Measurements from ENCODE around the gene SLC6A8.

GRCh38 chrX:153725039-153725831 is 37.5 kb downstream of the SLC6A8 start:
- TF ChIP-seq CTCF (conservative IDR thresholded peaks at IDR 0.05; ENCODE audit: low read depth, low read length): no peak
- no peak for TF ChIP-seq POLR2A (IDR thresholded peaks at IDR 0.05; ENCODE audit: low read depth, low read length)
- no peak for TF ChIP-seq RCOR1 (IDR thresholded peaks at IDR 0.05; ENCODE audit: insufficient replicate concordance, low read length)
- TF ChIP-seq SMC3 (IDR thresholded peaks at IDR 0.05; ENCODE audit: low read depth, low read length): no peak
- TF ChIP-seq ELK1 (IDR thresholded peaks at IDR 0.05; ENCODE audit: borderline replicate concordance, low read depth, low read length): no peak
- TF ChIP-seq RAD21 (IDR thresholded peaks at IDR 0.05; ENCODE audit: low read length): no peak
- TF ChIP-seq MXI1 (IDR thresholded peaks at IDR 0.05; ENCODE audit: borderline replicate concordance, low read depth, low read length): no peak
- TF ChIP-seq USF2 (IDR thresholded peaks at IDR 0.05; ENCODE audit: low read depth, low read length): no peak
- no peak for TF ChIP-seq RFX5 (IDR thresholded peaks at IDR 0.05; ENCODE audit: low read depth, low read length)
- TF ChIP-seq CEBPB (IDR thresholded peaks at IDR 0.05; ENCODE audit: low read depth, low read length): no peak
- TF ChIP-seq MAFK (IDR thresholded peaks at IDR 0.05; ENCODE audit: low read depth, low read length): no peak
- no peak for TF ChIP-seq MAZ (IDR thresholded peaks at IDR 0.05; ENCODE audit: borderline replicate concordance, low read depth, low read length)
- TF ChIP-seq BHLHE40 (IDR thresholded peaks at IDR 0.05; ENCODE audit: low read depth, low read length): no peak
- TF ChIP-seq CHD1 (IDR thresholded peaks at IDR 0.05; ENCODE audit: low read depth, low read length): no peak
